GM23248 (cell line): ENCODE results near the gene PNPLA4. TPM values are rescaled to one million over a fixed set of nuclear protein-coding genes. Genes with fewer than 3 reads are reported as not detected.

Experiments
- DNase-seq: peaks from one replicate; pipeline ENCODE4 v3.0.0-alpha.2; 2015
- H2AFZ ChIP-seq: fragments of 200-600 bp; sonication (generic); 2 replicates; pipeline ENCODE4 v1.6.1; 2016; ENCODE audit warnings: antibody characterized with exemption
- H3F3A ChIP-seq: fragments of 200-600 bp; sonication (generic); 2 replicates; pipeline ENCODE4 v1.6.1; 2016; ENCODE audit warnings: mild to moderate bottlenecking, antibody characterized with exemption, mixed run types; ENCODE audit not compliant: insufficient read depth
- H3K27ac ChIP-seq: fragments of 200-600 bp; sonication (generic); 2 replicates; pipeline ENCODE4 v1.5.1; 2016; ENCODE audit warnings: mild to moderate bottlenecking
- H3K27me3 ChIP-seq: fragments of 200-600 bp; sonication (generic); replicated peaks from 2 replicates; pipeline ENCODE4 v1.6.1; 2016; ENCODE audit warnings: mild to moderate bottlenecking; ENCODE audit not compliant: insufficient read depth
- H3K36me3 ChIP-seq: fragments of 200-600 bp; sonication (generic); 2 replicates; pipeline ENCODE4 v1.6.1; 2016; ENCODE audit warnings: low read depth, mild to moderate bottlenecking
- H3K4me1 ChIP-seq: fragments of 200-600 bp; sonication (generic); 2 replicates; pipeline ENCODE4 v1.6.1; 2016; ENCODE audit warnings: mild to moderate bottlenecking; ENCODE audit not compliant: insufficient read depth
- H3K4me2 ChIP-seq: fragments of 200-600 bp; sonication (generic); one replicate; pipeline ENCODE4 v1.6.1; 2016; ENCODE audit warnings: mild to moderate bottlenecking; ENCODE audit not compliant: unreplicated experiment
- H3K4me3 ChIP-seq: fragments of 200-600 bp; sonication (generic); 2 replicates; pipeline ENCODE4 v1.5.1; 2016; ENCODE audit warnings: mild to moderate bottlenecking
- H3K79me2 ChIP-seq: fragments of 200-600 bp; sonication (generic); 2 replicates; pipeline ENCODE4 v1.6.1; 2016; ENCODE audit warnings: mild to moderate bottlenecking; ENCODE audit not compliant: insufficient read depth
- H3K9ac ChIP-seq: fragments of 200-600 bp; sonication (generic); 2 replicates; pipeline ENCODE4 v1.6.1; 2016; ENCODE audit warnings: mild to moderate bottlenecking
- H3K9me2 ChIP-seq: fragments of 200-600 bp; sonication (generic); 2 replicates; pipeline ENCODE4 v1.6.1; 2016; ENCODE audit warnings: mixed run types, mild to moderate bottlenecking, moderate library complexity; ENCODE audit not compliant: insufficient read depth
- H3K9me3 ChIP-seq: fragments of 200-600 bp; sonication (generic); one replicate; pipeline ENCODE4 v1.6.1; 2017; ENCODE audit warnings: low read depth
- H4K20me1 ChIP-seq: fragments of 200-600 bp; sonication (generic); 2 replicates; pipeline ENCODE4 v1.6.0; 2016; ENCODE audit not compliant: insufficient read depth
- EZH2 ChIP-seq: fragments of 200-600 bp; sonication (generic); IDR thresholded peaks from 2 replicates; pipeline ENCODE4 v1.6.1; 2018; ENCODE audit warnings: antibody characterized with exemption, mild to moderate bottlenecking; ENCODE audit not compliant: insufficient read depth, poor library complexity, severe bottlenecking
- EZH2phosphoT487 ChIP-seq: fragments of 200-600 bp; sonication (generic); IDR thresholded peaks from 2 replicates; pipeline ENCODE4 v1.6.1; 2018; ENCODE audit warnings: antibody characterized with exemption, moderate library complexity, mild to moderate bottlenecking, low read depth; ENCODE audit not compliant: insufficient read depth
- WGBS, 2 experiments: methylation state at CpG; one replicate each; pipeline ENCODE4 v1.1.6; 2015 to 2017; ENCODE audit warnings: low lambda C conversion rate in 2 of 2, low coverage in 1 of 2; ENCODE audit errors: missing lambda C conversion rate in 2 of 2; 5-methylcytosine and 5-hydroxymethylcytosine counted together
- in situ Hi-C: fragments of 300-500 bp; cut with MboI; formaldehyde crosslinking; loops from 2 replicates; pipeline ENCODE4 v1.15.0; 2020
- polyA plus RNA-seq: library from polyadenylated mRNA; unstranded; fragments of >200 nt; fragmentation: Nextera tagmentation; extraction: Ambion mirVana; gene quantifications from 2 replicates; pipeline ENCODE4 v1.2.1, GENCODE V29; 2016
- total RNA-seq: library from RNA; depleted of rRNA; stranded (reverse); fragments of >200 nt; shearing (Covaris generic); gene quantifications from 2 replicates; pipeline ENCODE4 v1.2.3, GENCODE V29; 2014

The PNPLA4 gene
- total and polyA plus RNA-seq, 2 experiments from 2014 or later = 10.7 to 12.0 TPM

DNA sequence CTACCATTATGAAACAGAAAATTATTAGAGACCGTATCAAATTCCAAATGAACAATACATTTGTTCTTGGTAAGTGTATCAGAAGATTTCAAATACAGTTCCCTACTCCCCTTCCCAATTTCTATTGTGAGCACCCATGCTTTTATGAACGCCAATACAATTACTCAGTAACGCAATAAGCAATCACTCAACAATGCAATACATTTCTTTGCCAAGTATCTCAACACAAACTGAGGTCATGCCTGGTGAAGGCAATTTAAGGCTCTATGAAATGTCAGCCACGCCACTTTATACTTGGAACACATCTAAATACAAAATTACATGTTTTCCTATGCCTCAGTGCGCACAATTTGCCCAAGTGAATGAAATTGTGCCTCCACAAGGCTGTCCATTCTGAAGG is 712 bp downstream of the PNPLA4 start:
- Histone ChIP-seq H2AFZ (peak overlapping the region; percentile 98), H3K27ac (no peak overlapping the region)

DNA sequence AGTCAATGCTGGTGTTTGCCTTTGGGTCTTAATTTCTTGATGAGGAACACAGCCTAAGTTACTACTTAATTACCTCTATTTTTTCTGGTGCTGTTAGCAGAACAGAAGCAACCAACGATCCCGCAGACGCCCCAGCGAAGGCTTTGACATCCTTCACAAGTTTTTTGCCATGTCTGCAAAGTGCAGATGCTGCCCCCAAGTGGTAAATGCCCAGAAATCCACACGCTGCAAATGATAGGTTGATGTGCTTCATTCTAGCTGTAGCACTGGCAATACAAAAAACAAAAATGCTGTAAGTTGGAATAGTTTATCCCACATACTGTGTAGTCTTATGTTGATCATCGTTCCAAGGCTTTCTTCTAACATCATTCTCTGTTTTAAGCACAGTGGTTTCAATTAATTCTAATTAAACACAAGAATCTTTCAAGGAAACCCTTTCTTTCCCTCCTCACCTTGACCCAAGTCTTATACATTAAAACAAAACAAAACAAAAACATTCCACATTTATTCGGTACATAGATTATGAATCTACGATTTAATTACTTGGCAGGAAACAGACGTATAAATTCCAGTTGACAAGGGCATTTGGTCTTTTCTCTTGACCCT is 1.2 kb downstream of the PNPLA4 start:
- 52 to 56% methylated on average over 9 of the region's 9 CpGs for WGBS, 2 experiments
- DNase-seq = peak; percentile 54
- peak overlapping the region; percentile 71 for H3K4me2 ChIP-seq

More for the DNA sequence above, 712 bp downstream of the PNPLA4 start:
- no peaks in the 10 kb centered on the region for H3K79me2 ChIP-seq
- no peaks in the 10 kb centered on the region for H3K36me3 ChIP-seq
- no peaks in the 10 kb centered on the region for H3F3A ChIP-seq
- H3K27me3 ChIP-seq = no peaks in the 10 kb centered on the region
- no peaks in the 10 kb centered on the region for H3K9me3 ChIP-seq
- in situ Hi-C loops = no loop called here
- H3K4me2 ChIP-seq = peak overlapping the region; percentile 71
- H3K4me3 ChIP-seq = peak overlapping the region; percentile 71
- TF ChIP-seq EZH2 (no peak), EZH2phosphoT487 (no peak)
- no peaks in the 10 kb centered on the region for H3K9me2 ChIP-seq
- H4K20me1 ChIP-seq = no peaks in the 10 kb centered on the region
- WGBS, 2 experiments = 81 to 82% methylated on average over 5 of the region's 5 CpGs
- 0 out of 2 replicates have a peak, but pooled peaks cover 3% of the 10 kb centered on the region for H3K4me1 ChIP-seq
- peak; percentile 10 for DNase-seq
- H3K9ac ChIP-seq = peak overlapping the region; percentile 79

DNA sequence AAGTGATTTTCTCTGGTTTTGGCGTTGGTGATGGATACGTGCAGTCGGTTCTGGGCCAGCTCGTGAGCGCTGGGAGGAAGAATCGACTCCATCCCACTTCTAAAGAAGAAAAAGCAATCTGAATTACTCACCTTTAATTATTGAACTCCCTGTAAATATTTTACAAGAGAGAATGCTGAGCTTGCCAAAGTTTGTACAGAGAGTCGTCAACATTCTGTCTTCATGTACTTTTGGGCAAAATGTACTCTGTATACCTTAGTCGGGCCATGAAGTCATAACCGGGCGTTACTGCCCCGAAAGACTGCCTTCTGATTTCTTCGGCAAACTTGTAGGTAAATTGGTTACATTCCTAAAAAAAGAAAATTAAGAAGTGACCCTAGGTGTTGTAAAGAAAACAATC is 5.5 kb downstream of the PNPLA4 start:
- no peak for DNase-seq
- no peak overlapping the region for H2AFZ ChIP-seq
- H4K20me1 ChIP-seq = no peaks in the 10 kb centered on the region
- in situ Hi-C loops = no loop called here
- H3K9ac ChIP-seq = no peak overlapping the region
- H3K4me3 ChIP-seq = no peak overlapping the region
- no peaks in the 10 kb centered on the region for H3K9me2 ChIP-seq
- no peaks in the 10 kb centered on the region for H3K79me2 ChIP-seq
- no peaks in the 10 kb centered on the region for H3K36me3 ChIP-seq
- H3K27me3 ChIP-seq = no peaks in the 10 kb centered on the region
- H3K4me2 ChIP-seq = no peak overlapping the region
- H3K4me1 ChIP-seq = 0 out of 2 replicates have a peak, but pooled peaks cover 2% of the 10 kb centered on the region
- H3F3A ChIP-seq = no peaks in the 10 kb centered on the region
- TF ChIP-seq EZH2phosphoT487 (no peak), EZH2 (no peak)
- H3K27ac ChIP-seq = no peak overlapping the region
- no peaks in the 10 kb centered on the region for H3K9me3 ChIP-seq
- WGBS, 2 experiments = 82 to 89% methylated on average over 12 of the region's 12 CpGs

More for the DNA sequence above, 1.2 kb downstream of the PNPLA4 start:
- no peaks in the 10 kb centered on the region for H3K27me3 ChIP-seq
- H3K9me2 ChIP-seq = no peaks in the 10 kb centered on the region
- H3K79me2 ChIP-seq = no peaks in the 10 kb centered on the region
- H3K4me3 ChIP-seq = no peak overlapping the region
- no peak overlapping the region for H3K9ac ChIP-seq
- peak overlapping the region; percentile 98 for H2AFZ ChIP-seq
- H3K36me3 ChIP-seq = no peaks in the 10 kb centered on the region
- TF ChIP-seq EZH2 (no peak), EZH2phosphoT487 (no peak)
- in situ Hi-C loops = no loop called here
- no peaks in the 10 kb centered on the region for H3F3A ChIP-seq
- H3K9me3 ChIP-seq = no peaks in the 10 kb centered on the region
- H3K4me1 ChIP-seq = 0 out of 2 replicates have a peak, but pooled peaks cover 3% of the 10 kb centered on the region
- no peaks in the 10 kb centered on the region for H4K20me1 ChIP-seq
- H3K27ac ChIP-seq = no peak overlapping the region

- Histone ChIP-seq H3K36me3 (no peaks in the 10 kb centered on the region), H3K27ac (no peak overlapping the region), H2AFZ (no peak overlapping the region), H3F3A (no peaks in the 10 kb centered on the region), H3K4me1 (no peaks in the 10 kb centered on the region), H3K9ac (no peak overlapping the region), H3K9me3 (no peaks in the 10 kb centered on the region), H3K4me2 (no peak overlapping the region), H3K4me3 (no peak overlapping the region), H4K20me1 (no peaks in the 10 kb centered on the region), H3K79me2 (no peaks in the 10 kb centered on the region), H3K27me3 (no peaks in the 10 kb centered on the region), H3K9me2 (no peaks in the 10 kb centered on the region)
- 95 to 96% methylated on average over 5 of the region's 5 CpGs for WGBS, 2 experiments
- TF ChIP-seq EZH2 (no peak), EZH2phosphoT487 (no peak)
- DNase-seq = no peak
- in situ Hi-C loops = no loop called here
Observed at GRCh38 chrX:7908821-7909220, 18.4 kb downstream of the PNPLA4 start.
